ENCODE data around the gene FEN1. TPM values are rescaled to one million over a fixed set of nuclear protein-coding genes. Genes with fewer than 3 reads are reported as not detected.
A peak's percentile ranks its signal among the peaks of the same experiment; 100 is the strongest.

The FEN1 gene
- total RNA-seq, 1 donor, result 9.0 TPM

DNA sequence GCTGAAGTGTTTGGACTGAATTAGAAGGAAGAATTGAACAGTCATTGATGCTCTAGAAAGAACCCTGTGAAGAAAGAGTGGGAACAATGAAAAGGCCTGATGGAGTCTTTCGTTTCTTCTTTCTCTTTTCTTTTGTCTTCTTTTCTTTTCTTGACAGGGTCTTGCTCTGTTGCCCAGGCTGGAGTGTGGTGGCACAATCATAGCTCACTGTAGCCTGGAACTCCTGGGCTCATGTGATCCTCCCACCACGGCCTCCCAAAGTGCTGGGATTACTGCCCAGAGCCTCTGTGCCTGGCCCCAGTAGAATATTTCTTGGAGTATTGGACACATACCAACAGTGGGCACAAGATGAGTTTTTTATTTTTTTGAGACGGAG lies 1.1 kb downstream of the FEN1 start:
- H3K27ac ChIP-seq (ENCODE audit: low read depth, low read length), result peak overlapping the region; percentile 99
- peaks cover 6% of the 10 kb centered on the region for H4K20me1 ChIP-seq (ENCODE audit: insufficient read depth, low read length)
- H3K36me3 ChIP-seq (ENCODE audit: insufficient read depth, low read length), result peaks cover 25% of the 10 kb centered on the region
- H3K4me2 ChIP-seq (ENCODE audit: insufficient read depth, low read length), result peak overlapping the region; percentile 91
- H3K9me3 ChIP-seq (ENCODE audit: low read depth, low read length), result no peaks in the 10 kb centered on the region
- peak overlapping the region; percentile 91 for H3K4me3 ChIP-seq (ENCODE audit: insufficient read depth, low read length)
- H2AFZ ChIP-seq (ENCODE audit: low read length), result no peak overlapping the region
- DNase-seq (ENCODE audit: insufficient read length, low spot score, missing footprints), result no peak
- H3K4me1 ChIP-seq (ENCODE audit: insufficient read depth, low read length), result peaks cover 11% of the 10 kb centered on the region
- no peak for TF ChIP-seq CTCF (IDR thresholded peaks at IDR 0.05; ENCODE audit: extremely low read depth, low read depth, low read length)
- peaks cover 84% of the 10 kb centered on the region for H3K79me2 ChIP-seq (ENCODE audit: insufficient read depth, low read length)
- H3K27me3 ChIP-seq (ENCODE audit: insufficient read depth, low read length), result no peaks in the 10 kb centered on the region

- peaks cover 86% of the 10 kb centered on the region for H3K79me2 ChIP-seq (ENCODE audit: insufficient read depth, low read length)
- H3K4me2 ChIP-seq (ENCODE audit: insufficient read depth, low read length), result no peak overlapping the region
- H4K20me1 ChIP-seq (ENCODE audit: insufficient read depth, low read length), result peaks cover 6% of the 10 kb centered on the region
- H3K4me1 ChIP-seq (ENCODE audit: insufficient read depth, low read length), result peaks cover 11% of the 10 kb centered on the region
- H2AFZ ChIP-seq (ENCODE audit: low read length), result no peak overlapping the region
- H3K27ac ChIP-seq (ENCODE audit: low read depth, low read length), result peak overlapping the region; percentile 3
- H3K36me3 ChIP-seq (ENCODE audit: insufficient read depth, low read length), result peaks cover 21% of the 10 kb centered on the region
- no peak for TF ChIP-seq CTCF (IDR thresholded peaks at IDR 0.05; ENCODE audit: extremely low read depth, low read depth, low read length)
- H3K27me3 ChIP-seq (ENCODE audit: insufficient read depth, low read length), result no peaks in the 10 kb centered on the region
- no peak overlapping the region for H3K4me3 ChIP-seq (ENCODE audit: insufficient read depth, low read length)
- no peak for DNase-seq (ENCODE audit: insufficient read length, low spot score, missing footprints)
- no peaks in the 10 kb centered on the region for H3K9me3 ChIP-seq (ENCODE audit: low read depth, low read length)
Observed at GRCh38 chr11:61794579-61794978, 1.9 kb downstream of the FEN1 start.

DNA sequence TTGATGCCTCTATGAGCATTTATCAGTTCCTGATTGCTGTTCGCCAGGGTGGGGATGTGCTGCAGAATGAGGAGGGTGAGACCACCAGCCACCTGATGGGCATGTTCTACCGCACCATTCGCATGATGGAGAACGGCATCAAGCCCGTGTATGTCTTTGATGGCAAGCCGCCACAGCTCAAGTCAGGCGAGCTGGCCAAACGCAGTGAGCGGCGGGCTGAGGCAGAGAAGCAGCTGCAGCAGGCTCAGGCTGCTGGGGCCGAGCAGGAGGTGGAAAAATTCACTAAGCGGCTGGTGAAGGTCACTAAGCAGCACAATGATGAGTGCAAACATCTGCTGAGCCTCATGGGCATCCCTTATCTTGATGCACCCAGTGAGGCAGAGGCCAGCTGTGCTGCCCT lies 2.7 kb downstream of the FEN1 start:
- peaks cover 2% of the 10 kb centered on the region for H4K20me1 ChIP-seq (ENCODE audit: insufficient read depth, low read length)
- no peak for TF ChIP-seq CTCF (IDR thresholded peaks at IDR 0.05; ENCODE audit: extremely low read depth, low read depth, low read length)
- DNase-seq (ENCODE audit: insufficient read length, low spot score, missing footprints), result no peak
- no peaks in the 10 kb centered on the region for H3K9me3 ChIP-seq (ENCODE audit: low read depth, low read length)
- H3K4me3 ChIP-seq (ENCODE audit: insufficient read depth, low read length), result no peak overlapping the region
- peaks cover 12% of the 10 kb centered on the region for H3K4me1 ChIP-seq (ENCODE audit: insufficient read depth, low read length)
- H2AFZ ChIP-seq (ENCODE audit: low read length), result no peak overlapping the region
- no peaks in the 10 kb centered on the region for H3K27me3 ChIP-seq (ENCODE audit: insufficient read depth, low read length)
- H3K27ac ChIP-seq (ENCODE audit: low read depth, low read length), result no peak overlapping the region
- no peak overlapping the region for H3K4me2 ChIP-seq (ENCODE audit: insufficient read depth, low read length)
- peaks cover 14% of the 10 kb centered on the region for H3K36me3 ChIP-seq (ENCODE audit: insufficient read depth, low read length)
- peaks cover 86% of the 10 kb centered on the region for H3K79me2 ChIP-seq (ENCODE audit: insufficient read depth, low read length)

DNA sequence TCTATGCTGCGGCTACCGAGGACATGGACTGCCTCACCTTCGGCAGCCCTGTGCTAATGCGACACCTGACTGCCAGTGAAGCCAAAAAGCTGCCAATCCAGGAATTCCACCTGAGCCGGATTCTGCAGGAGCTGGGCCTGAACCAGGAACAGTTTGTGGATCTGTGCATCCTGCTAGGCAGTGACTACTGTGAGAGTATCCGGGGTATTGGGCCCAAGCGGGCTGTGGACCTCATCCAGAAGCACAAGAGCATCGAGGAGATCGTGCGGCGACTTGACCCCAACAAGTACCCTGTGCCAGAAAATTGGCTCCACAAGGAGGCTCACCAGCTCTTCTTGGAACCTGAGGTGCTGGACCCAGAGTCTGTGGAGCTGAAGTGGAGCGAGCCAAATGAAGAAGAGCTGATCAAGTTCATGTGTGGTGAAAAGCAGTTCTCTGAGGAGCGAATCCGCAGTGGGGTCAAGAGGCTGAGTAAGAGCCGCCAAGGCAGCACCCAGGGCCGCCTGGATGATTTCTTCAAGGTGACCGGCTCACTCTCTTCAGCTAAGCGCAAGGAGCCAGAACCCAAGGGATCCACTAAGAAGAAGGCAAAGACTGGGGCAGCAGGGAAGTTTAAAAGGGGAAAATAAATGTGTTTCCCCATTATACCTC lies 3.3 kb downstream of the FEN1 start:
- H4K20me1 ChIP-seq (ENCODE audit: insufficient read depth, low read length), result no peaks in the 10 kb centered on the region
- H3K27me3 ChIP-seq (ENCODE audit: insufficient read depth, low read length), result no peaks in the 10 kb centered on the region
- no peak overlapping the region for H3K27ac ChIP-seq (ENCODE audit: low read depth, low read length)
- H3K4me2 ChIP-seq (ENCODE audit: insufficient read depth, low read length), result no peak overlapping the region
- H3K36me3 ChIP-seq (ENCODE audit: insufficient read depth, low read length), result peaks cover 13% of the 10 kb centered on the region
- peaks cover 82% of the 10 kb centered on the region for H3K79me2 ChIP-seq (ENCODE audit: insufficient read depth, low read length)
- H3K4me1 ChIP-seq (ENCODE audit: insufficient read depth, low read length), result peaks cover 14% of the 10 kb centered on the region
- H3K4me3 ChIP-seq (ENCODE audit: insufficient read depth, low read length), result no peak overlapping the region
- DNase-seq (ENCODE audit: insufficient read length, low spot score, missing footprints), result no peak
- no peak overlapping the region for H2AFZ ChIP-seq (ENCODE audit: low read length)
- TF ChIP-seq CTCF (IDR thresholded peaks at IDR 0.05; ENCODE audit: extremely low read depth, low read depth, low read length), result no peak
- no peaks in the 10 kb centered on the region for H3K9me3 ChIP-seq (ENCODE audit: low read depth, low read length)
